ENCODE data around the gene MTG2.

GRCh38 chr20:62200491-62201172, 17.8 kb downstream of the MTG2 start:
- TF ChIP-seq POLR2A (IDR thresholded peaks at IDR 0.05) (no peak), CTCF (IDR thresholded peaks at IDR 0.05) (no peak)
